Upper lobe of left lung (tissue), 4 donors: Measurements from ENCODE around the gene ANP32A.

ENCODE experiments used
- CTCF ChIP-seq, 6 experiments: fragments of 450-650 bp in 4 of 6; fragments of 200-600 bp in 2 of 6; sonication (generic) in 2 of 6; IDR thresholded peaks; one replicate each; pipeline ENCODE4 v1.5.1; 2016 to 2019; ENCODE audit warnings: antibody characterized with exemption in 6 of 6
- POLR2AphosphoS5 ChIP-seq, 2 donors: sonication (generic); formaldehyde crosslinking; IDR thresholded peaks; one replicate each; pipeline ENCODE4 v1.5.1; 2017; ENCODE audit warnings: antibody characterized with exemption in 2 of 2

DNA sequence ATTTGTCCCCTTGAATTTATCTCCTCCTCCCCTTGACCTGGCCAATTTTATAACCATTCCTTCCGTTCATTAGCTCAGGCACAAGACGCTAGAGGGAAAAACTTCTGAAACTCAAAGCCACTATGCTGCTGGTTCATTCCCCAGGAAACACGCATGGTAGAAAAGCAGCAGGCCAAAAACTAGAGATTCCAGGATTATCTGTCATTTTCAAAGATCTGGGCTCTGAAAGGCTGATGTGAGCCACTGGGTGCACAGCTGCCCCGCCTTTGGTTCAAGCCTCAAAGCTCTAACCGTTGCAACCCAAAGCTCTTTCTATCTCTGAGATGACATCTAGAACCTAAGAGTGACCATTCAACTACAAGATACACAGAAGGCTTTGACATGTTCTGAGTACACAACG, 6.1 kb downstream of the ANP32A start:
- no peak for TF ChIP-seq CTCF (IDR thresholded peaks at IDR 0.05)
- no peak for TF ChIP-seq POLR2AphosphoS5 (IDR thresholded peaks at IDR 0.05)
